ENCODE results near the gene DISP2.

GRCh38 chr15:40348474-40348870 lies 9.5 kb upstream of the DISP2 start:
- TF ChIP-seq CTCF (IDR thresholded peaks at IDR 0.05) (no peak), POLR2AphosphoS5 (IDR thresholded peaks at IDR 0.05; ENCODE audit: low read depth, low read length) (no peak), TCF7L2 (IDR thresholded peaks at IDR 0.05; ENCODE audit: low read depth, low read length) (no peak), REST (IDR thresholded peaks at IDR 0.05; ENCODE audit: insufficient read depth in 1 of 2, low read depth in 2 of 2, low read length in 1 of 2) (no peak)

Data from Panc1 (cell line).